Stimulated activated CD4-positive, alpha-beta T cell treated with anti-CD3 and anti-CD28 coated beads, Interleukin-15, amount 100 ng/mL, for 24 hours (primary cell): ENCODE results near the gene SEMA4A.
A peak's percentile ranks its signal among the peaks of the same experiment; 100 is the strongest.

Source experiments
- DNase-seq: peaks from one replicate; pipeline ENCODE4 v3.0.0-alpha.2; 2020

Gene SEMA4A

DNA sequence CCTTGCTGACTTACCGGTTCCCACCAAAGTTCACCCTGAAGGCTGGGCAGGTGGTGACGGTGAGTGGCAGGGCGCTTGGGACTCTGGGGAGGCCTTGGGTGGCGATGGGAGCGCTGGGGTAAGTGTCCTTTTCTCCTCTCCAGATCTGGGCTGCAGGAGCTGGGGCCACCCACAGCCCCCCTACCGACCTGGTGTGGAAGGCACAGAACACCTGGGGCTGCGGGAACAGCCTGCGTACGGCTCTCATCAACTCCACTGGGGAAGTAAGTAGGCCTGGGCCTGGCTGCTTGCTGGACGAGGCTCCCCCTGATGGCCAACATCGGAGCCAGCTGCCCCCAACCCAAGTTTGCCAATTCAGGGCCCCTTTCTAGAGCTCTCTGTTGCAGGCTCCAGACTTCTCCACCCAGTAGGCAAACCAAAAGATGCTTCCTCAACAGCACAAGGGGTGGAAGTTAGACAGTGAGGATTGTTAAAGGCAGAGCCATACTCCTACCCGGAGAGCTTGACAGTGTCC lies 16.4 kb upstream of the SEMA4A start:
- DNase-seq: no peak

DNA sequence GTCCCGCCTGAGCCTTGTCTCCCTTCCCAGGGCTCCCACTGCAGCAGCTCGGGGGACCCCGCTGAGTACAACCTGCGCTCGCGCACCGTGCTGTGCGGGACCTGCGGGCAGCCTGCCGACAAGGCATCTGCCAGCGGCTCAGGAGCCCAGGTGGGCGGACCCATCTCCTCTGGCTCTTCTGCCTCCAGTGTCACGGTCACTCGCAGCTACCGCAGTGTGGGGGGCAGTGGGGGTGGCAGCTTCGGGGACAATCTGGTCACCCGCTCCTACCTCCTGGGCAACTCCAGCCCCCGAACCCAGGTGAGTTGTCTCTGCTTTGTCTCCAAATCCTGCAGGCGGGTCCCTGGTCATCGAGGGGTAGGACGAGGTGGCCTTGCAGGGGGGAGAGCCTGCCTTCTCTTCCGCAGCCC lies 14.9 kb upstream of the SEMA4A start:
- DNase-seq: no peak

DNA sequence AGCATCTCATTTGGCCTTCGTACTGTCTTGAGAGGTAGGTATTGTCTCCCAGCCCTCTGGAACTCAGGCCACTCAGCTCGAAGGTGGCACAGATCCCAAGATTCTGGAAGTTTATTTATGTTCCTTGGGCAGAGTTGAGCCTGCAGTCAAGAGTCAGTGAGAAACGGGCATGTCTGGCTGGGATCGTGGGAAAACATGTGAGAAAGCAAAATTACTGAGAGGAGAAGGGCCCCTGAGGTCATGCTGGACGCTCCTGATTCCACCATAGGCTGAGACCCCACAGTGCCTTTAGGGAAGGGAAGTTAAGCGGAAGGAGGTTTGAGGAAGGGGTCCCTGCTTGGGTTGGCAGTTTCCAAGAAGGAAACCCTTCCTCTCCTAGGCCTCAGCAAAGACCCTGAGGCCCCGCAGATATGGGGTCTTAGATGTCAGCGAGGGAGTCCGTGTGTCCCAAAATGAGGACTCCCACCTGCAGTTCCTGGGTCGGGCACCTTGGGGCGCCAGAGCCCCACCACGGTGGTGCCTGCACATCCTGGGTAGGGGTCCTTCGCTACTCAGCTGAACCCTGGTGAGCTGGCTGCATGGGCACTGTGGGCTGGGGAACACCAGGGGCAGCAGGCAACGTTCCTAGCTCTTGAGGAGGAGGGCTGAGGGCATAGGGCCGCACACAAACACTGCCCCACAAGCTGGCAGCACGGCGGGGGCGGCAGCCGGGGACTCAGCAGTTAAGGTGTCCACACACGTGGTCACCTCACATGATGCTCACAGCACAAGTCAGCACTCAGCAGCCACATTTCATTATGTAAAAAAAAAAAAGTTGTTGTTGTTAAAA lies 12.3 kb upstream of the SEMA4A start:
- DNase-seq: peak; percentile 62

DNA sequence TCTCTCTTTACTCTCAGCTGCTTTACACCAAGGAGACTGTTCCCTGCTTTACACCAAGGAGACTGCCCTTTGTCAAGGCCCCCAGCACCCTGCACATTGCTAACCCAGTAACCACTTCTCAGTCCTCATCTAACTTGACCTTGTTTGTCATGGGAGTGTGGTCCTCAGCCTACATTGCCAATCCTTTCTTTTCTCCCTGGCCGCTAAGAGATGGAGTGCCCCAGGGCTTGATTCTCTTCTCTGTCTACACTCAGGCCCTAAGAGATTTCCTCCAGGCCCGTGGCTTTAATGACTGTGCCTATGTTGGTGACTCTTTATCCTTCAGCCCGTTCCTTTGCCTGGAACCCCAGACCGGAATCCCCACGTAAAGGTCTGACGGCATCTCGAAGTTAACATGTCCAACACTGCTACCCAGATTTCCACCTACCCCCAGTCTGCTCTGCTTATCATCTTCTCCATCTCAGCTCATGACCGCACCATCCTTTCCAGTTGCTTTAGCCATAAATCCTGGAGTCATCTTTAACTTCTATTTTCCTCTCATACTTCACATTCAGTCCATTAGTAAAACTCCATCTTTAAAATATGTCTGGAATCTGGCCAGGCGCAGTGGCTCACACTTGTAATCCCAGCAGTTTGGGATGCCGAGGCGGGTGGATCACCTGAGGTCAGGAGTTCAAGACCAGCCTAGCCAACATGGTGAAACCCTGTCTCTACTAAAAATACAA lies 9.5 kb upstream of the SEMA4A start:
- DNase-seq: no peak

DNA sequence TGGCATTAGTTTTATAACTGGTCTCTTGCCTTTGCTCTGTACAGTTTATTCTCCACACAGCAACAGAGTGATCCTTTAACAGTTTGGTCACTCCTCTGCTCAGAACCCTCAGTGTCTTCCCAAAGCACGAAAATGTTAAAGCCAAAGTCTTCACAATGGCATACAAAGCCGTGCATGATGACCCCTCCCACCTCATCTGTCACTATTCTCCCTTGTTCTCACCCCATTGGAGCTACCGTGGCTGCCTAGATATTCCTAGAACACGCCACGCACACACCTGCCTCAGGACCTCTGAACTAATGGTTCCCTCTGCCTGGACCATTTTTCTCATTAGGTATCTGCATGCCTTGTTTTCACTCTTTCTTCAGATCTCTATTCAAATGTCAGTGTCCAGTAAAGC lies 8.6 kb upstream of the SEMA4A start:
- DNase-seq: no peak

DNA sequence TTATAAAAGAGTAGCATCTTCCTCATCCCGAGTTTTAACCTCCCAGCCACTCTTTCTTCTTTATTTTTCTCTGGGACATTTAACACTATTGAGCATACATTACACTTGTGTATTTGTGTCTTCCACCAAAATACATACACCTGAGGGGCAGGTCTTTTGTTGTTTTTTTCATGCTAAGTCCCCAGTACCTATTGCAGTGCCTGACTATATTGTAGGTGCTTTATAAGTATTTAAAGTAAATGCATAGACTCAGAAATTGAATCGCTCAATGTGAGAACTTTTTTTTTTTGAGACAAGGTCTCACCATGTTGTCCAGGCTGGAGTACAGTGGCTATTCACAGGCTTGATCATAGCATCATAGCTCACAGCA lies 7.8 kb upstream of the SEMA4A start:
- DNase-seq: no peak

DNA sequence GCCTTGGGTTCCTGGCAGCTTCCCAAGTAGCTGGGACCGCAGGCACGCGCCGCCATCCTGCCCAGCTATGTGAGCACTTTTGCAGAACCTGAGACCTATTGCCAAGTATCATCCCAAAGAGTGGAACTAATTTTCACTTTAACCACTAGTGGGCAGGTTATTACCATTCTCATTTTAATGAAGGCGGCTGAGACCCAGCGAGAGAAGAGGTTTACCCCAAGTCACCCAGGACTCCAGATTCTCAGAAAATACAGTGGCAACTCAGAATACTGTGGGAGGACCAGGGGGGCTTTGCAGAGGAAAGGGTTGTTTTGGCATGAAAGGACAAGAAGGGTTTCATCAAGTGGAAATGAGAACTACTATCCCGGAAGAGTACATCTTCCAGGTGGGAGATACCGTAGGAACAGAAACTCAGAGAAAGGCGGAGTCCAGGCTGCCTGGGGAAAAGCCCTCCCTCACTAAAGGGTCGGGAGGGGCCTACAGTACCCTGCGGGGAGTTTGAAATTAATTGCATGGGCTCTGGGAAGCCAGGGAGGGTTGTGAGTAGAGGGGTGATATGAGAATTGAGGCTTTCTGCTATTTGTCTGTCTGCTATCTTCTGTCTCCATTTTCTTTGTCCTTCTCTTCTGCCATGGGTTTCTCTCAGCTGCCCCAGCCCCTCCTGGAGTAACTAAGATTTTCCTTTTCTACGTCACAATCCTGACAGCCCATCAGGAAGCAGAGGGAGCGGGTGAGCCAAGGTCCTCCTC lies 7.2 kb upstream of the SEMA4A start:
- DNase-seq: peak; percentile 57

DNA sequence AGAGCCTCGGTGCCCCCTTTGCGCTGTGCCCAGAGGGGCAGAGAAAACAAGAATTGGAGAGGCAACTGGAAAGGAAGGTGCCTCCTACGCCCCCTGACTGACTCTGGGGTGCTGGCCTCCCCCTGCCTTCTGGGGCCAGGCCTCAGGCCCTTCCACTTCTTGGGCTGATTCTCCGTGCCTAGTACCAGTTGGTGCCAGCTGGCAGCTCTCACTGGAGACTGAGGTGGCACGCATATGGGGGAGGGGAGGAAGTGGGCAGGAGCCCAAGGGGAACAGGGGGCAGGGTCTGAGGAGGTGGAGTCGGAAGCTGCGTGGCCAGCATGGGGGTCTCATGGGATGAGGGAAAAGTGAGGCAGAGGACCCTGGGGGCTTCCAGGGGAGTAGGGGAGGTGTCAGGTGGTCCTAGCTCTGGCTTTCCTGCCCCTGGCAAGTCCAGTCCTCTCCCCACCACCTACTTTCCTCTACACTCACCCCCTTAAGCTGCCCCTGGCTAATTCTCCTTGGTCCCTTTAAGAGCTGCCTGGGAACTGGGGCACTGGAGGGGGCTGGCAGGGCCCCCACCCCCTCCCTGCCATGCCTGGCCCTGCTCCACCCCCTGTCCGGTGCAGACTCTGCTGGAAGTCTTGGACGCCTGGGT lies 6.5 kb upstream of the SEMA4A start:
- DNase-seq: peak; percentile 32

DNA sequence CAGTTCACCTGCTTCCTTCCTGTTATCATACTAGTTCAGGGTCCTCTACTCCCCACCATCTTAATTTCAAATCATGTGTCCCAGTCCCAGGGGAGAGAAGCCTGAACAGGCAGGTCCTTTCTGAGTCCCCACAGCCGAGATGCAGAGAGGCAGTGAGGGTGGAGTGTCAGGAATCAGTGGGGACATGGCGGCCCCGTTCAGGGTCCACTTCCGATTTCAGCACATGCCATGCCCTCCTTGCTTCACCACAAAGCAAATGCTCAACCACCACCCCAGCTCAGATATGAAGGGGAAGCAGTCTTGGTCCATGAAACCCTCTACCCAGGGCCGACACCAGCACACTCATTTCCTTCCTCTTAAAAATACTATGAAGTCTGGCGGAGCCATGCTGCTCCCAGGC lies 5.2 kb upstream of the SEMA4A start:
- DNase-seq: no peak

DNA sequence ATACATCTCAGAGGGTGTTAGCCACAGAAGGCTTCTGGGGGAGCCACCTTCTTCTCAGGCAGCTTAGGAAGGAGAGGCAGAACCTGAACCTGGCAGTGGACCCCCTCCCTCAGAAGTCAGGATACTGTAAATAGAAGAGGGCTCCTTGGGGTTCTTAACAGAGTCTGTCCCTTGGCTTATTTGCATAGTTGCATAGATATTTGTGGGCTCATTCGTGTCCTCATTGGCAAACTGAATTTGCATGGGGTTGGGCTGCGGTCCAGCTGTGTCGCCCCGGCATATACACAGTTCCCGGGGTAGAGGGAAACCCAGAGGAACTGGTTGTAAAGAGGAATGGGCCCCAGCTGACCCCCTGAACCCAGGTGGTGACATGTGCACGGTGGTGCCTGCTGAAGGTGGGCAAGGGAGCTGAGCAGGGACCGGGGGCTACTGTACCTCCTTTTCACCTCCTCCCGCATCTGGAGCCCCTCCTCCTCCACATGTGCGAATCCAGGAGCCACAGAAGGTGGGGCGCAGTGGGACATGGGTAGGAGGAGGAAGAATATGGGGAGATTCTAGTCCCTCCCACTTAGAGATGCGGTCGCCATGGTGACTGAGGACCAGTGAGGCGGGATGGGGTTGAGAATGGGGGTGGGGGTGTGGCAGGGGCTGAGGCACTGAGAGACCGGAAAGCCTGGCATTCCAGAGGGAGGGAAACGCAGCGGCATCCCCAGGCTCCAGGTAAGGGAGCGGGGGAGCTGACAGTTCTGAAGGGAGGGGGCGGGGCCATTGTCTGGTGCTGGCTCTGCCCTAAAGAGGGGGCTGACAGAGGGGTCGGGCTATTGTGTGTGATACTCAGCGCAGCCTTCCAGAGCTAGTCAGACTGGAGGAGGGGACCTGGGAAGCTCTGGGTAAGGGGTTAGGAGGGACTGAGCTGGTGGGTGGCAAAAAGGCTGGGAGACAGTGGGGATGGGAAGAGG lies 3.7 kb upstream of the SEMA4A start:
- no peak for DNase-seq

DNA sequence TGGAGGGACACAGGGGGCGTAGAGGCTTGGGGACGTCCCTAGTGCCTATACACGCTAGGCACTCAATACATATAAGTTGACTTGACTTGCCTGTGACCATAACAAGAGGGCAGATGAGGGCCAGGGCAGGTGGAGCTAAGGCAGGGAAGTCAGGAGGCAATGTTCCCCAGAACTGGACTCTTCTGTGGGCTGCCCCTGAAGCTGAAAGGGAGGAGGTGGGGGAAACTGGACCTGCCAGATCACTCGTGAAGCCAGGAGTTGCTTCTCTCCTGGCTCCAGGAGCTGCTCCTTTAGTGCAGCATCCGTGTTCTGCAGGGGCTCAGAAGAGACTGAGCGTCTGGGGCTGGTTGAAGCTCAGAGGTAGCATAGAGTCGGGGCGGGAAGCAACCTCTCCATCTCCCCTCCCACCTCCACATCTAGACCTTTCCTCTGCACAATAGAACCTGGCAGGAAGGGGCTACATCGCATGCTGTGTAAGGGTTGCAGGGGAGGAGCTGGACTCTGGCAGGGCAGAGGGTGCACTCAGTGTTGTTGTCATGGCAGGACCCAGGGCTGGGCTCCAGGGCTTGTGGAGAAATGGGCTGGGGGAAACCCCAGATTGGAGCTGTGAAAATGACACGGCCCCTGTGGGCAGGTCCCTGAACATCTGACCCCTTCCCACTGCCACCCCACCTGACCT lies 2.9 kb upstream of the SEMA4A start:
- peak; percentile 43 for DNase-seq

DNA sequence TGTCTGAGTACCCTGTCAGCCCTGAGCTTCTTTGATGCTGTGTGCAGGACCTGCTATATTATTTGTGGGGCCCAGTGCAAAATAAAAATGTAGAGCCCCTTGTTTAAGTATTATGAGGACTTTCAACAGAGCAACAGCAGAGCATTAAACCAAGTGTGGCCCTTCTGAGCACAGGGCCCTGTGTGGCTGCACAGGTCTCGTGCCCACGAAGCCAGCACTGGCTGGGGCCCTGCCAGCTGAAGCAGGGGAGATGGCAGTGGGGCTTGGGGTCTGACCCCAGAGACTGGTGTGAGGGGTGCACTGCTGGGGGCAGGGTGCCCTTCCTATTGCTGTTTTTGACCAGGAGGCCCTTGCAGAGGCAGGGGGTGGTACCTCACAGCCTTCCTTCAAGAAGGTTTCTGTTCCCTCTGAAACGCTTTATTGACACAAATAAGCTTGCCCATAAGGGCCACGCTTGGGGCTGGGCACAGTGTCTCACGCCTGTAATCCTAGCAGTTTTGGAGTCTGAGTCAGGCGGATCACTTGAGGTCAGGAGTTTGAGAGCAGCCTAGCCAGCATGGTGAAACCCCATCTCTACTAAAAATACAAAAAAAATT lies 2.2 kb upstream of the SEMA4A start:
- DNase-seq: no peak

DNA sequence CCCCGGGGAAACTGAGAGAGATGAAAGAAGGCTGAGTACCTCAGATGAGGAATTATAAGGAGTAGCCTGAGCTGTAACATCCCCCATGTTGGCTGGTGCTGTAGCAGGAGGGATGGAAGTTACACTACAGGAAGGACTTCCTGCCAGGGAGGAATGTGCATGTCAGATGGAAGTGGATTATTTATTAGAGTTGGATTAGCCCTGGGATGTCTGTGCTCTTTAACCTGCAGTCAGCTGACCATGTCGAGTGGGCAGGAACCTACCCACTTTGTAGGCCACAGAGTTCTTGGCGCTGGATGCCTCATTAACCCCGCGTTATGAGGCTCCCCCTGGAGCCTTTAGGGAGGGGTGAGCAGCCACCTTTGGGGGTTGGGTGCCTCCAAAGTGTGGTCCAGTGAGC lies 757 bp upstream of the SEMA4A start:
- DNase-seq: no peak

DNA sequence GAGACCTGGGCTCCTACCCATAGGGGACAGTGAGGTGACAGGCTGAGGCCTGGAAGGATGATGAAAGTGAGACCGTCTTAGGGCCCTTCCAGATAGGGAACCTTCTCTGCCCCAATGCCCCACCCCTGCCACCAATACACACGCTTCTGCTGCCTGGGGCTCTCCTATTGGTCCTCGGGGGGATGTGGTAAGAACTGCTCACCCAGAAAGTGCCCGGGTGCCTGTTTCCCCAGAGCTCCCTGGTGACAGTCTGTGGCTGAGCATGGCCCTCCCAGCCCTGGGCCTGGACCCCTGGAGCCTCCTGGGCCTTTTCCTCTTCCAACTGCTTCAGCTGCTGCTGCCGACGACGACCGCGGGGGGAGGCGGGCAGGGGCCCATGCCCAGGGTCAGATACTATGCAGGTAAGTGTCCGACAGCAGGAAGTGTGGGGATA lies 948 bp downstream of the SEMA4A start:
- DNase-seq: peak; percentile 77

DNA sequence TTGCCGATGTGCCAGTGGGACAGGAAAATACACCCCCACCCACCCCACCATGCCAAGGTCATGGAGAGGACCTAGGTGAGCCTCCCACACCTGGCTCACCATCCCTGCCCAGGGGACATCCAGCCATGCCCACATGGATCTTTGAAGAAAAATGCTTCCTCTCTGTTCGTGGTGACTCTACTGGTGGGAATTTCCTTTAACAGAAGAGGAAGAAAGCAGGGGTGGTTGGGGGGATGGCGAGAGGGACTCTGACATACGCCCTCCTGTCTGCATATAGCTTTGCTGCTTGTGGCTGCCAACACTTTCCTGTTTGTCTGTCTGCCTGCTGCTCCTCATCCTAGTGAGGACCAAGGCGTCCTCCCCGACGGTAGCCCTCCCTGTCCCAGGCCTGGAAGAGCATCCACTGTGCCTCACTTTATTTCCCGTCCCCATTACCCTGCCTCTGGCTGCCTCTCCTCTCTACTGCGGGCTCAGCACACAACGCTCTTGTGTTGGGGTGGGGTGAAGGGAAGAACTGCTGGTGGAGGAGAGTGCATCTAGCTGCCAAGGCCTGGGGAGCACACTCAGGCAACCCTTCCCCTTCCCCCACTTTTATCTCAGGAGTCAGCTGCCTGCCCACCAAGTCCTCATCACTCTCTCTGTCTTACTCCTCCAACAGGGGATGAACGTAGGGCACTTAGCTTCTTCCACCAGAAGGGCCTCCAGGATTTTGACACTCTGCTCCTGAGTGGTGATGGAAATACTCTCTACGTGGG lies 2.5 kb downstream of the SEMA4A start:
- no peak for DNase-seq

DNA sequence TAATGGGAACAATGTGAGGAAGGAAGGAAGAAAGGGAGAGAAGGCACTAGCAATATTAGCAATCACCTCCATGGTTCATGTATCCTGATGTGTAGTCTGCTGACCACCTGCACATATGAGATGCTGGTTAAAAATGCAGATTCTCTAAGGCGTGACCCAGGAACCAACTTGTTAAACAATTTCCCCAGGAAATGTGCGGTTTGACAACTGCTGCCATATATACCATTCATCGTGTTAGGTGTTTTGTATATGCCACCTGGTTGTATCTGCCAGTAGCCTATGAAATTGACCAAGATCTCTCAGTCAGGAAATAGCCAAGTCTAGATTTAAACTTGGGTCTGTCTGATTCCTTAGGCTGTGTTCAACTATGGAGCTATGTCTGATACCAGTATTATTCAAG lies 4.1 kb downstream of the SEMA4A start:
- no peak for DNase-seq

DNA sequence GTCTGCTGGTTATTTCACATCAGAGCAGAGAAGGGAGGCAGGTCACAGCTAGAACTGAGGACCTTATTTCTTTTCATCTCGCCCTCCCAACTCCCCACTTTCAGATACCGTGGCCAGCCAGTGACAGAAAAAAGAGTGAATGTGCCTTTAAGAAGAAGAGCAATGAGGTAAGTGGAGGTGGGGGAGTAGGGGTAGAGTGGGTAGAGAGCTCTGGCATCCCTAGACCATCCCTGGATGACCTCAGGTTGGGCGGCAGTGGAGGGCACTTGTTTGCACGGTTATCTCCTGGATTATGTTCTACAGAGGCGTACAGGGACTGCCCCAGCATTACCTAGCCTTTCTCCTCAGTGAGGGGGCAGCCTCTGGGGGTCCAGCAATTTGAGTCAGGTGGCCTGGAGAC lies 4.6 kb downstream of the SEMA4A start:
- no peak for DNase-seq

DNA sequence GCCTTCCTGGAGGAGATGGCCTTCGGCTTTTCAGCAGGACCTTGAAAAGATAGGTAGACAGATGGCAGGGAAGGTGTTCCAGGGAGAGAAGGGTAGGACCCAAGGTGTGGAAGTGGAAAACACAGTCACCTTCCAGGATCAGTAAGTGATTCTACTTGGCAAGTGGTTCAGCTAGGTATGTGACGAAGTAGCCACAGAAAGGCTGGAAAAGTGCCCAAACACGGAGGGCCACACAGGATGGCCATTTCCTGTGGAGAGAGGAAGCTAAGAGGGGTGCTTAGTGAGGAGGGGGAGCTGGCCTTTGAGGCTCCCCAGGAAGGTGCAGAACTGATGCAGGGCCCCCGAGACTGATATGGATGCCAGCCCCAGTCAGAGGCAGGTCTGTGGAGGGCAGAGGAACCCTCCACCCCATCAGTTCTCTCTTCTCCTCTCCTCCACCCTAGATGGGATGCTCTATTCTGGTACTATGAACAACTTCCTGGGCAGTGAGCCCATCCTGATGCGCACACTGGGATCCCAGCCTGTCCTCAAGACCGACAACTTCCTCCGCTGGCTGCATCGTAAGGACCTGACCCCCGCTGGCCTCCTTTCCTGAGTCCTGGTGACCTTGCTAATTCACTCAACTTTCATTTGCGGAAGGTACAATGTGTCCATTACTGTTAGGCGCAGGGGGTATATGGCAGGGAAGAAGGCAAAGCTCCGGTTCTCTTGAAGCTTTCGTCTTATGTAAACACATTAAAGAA lies 6.8 kb downstream of the SEMA4A start:
- DNase-seq: no peak

DNA sequence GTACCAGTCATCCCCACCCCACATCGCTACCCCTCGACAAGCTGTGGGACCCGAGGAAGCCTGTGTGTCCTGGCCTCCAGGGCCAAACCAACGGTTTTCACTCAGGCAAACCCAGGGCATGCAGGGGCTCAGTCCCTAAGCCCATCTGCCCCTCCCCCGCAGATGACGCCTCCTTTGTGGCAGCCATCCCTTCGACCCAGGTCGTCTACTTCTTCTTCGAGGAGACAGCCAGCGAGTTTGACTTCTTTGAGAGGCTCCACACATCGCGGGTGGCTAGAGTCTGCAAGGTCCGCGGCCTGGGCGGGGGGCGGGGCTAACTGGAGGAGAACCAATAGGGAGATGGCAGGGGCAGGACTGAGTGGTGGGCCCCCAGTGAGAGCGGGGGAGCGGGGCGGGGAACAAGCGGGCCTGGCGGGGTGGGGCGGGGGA lies 7.4 kb downstream of the SEMA4A start:
- peak; percentile 91 for DNase-seq
